ENCODE data around the gene CAPZA2. TPM values are rescaled to one million over a fixed set of nuclear protein-coding genes. Genes with fewer than 3 reads are reported as not detected.
A peak's percentile ranks its signal among the peaks of the same experiment; 100 is the strongest.

CAPZA2 gene
- total RNA-seq, 1 donor from 2014 or later = 80.5 TPM

GRCh38 chr7:116862951-116863670 lies 724 bp downstream of the CAPZA2 start:
- H3K4me3 ChIP-seq = peak overlapping the region; percentile 81 to 95
- H3K4me1 ChIP-seq = peaks cover 0 to 16% of the 10 kb centered on the region in 2 donors
- no peaks in the 10 kb centered on the region for H3K9me3 ChIP-seq
- no peak for DNase-seq (ENCODE audit: low spot score in 2 of 2)
- no peaks in the 10 kb centered on the region for H3K36me3 ChIP-seq
- H3K27me3 ChIP-seq = no peaks in the 10 kb centered on the region
- peak overlapping the region; percentile 98 to 99 for H3K27ac ChIP-seq
- peak in 1 of 3 experiments; percentile 16 for TF ChIP-seq CTCF (IDR thresholded peaks at IDR 0.05)
- intact Hi-C loops (cut with DNase I) = loop anchor here (1.0 to 5.0 kb wide), 6 partner anchors 18 to 631 kb away; partner anchors contain the start of gene MET

- H3K9me3 ChIP-seq = no peaks in the 10 kb centered on the region
- intact Hi-C loops (cut with DNase I) = loop anchor here (2.0 to 5.0 kb wide), 5 partner anchors 19 to 632 kb away; partner anchors contain the start of gene MET
- no peaks in the 10 kb centered on the region for H3K27me3 ChIP-seq
Observed at GRCh38 chr7:116863936-116864500, 1.6 kb downstream of the CAPZA2 start.

GRCh38 chr7:116871061-116871700 lies 8.8 kb downstream of the CAPZA2 start:
- no peak overlapping the region for H3K4me3 ChIP-seq
- no peak for TF ChIP-seq CTCF (IDR thresholded peaks at IDR 0.05)
- H3K27me3 ChIP-seq = no peaks in the 10 kb centered on the region
- no peak for DNase-seq (ENCODE audit: low spot score in 2 of 2)
- H3K36me3 ChIP-seq = no peaks in the 10 kb centered on the region
- intact Hi-C loops (cut with DNase I) = no loop called here
- peaks cover 0 to 53% of the 10 kb centered on the region in 2 donors for H3K4me1 ChIP-seq
- peak overlapping the region in 1 of 2 donors; percentile 20 for H3K27ac ChIP-seq
- H3K9me3 ChIP-seq = no peaks in the 10 kb centered on the region

More at GRCh38 chr7:116863936-116864500, 1.6 kb downstream of the CAPZA2 start:
- Histone ChIP-seq H3K4me3 (peak overlapping the region; percentile 81 to 95), H3K36me3 (no peaks in the 10 kb centered on the region), H3K27ac (peak overlapping the region; percentile 54 to 98), H3K4me1 (peaks cover 0 to 18% of the 10 kb centered on the region in 2 donors)
- TF ChIP-seq CTCF (IDR thresholded peaks at IDR 0.05) = no peak
- no peak for DNase-seq (ENCODE audit: low spot score in 2 of 2)

GRCh38 chr7:116872026-116872425 lies 9.6 kb downstream of the CAPZA2 start:
- Histone ChIP-seq H3K4me1 (peaks cover 1 to 60% of the 10 kb centered on the region in 2 donors), H3K36me3 (no peaks in the 10 kb centered on the region), H3K4me3 (peak overlapping the region in 1 of 2 donors; percentile 4), H3K9me3 (no peaks in the 10 kb centered on the region), H3K27ac (peak overlapping the region in 1 of 2 donors; percentile 8), H3K27me3 (no peaks in the 10 kb centered on the region)
- intact Hi-C loops (cut with DNase I) = no loop called here
- DNase-seq (ENCODE audit: low spot score in 2 of 2) = no peak
- TF ChIP-seq CTCF (IDR thresholded peaks at IDR 0.05) = no peak

GRCh38 chr7:116873619-116874018 lies 11.2 kb downstream of the CAPZA2 start:
- H3K27ac ChIP-seq = no peak overlapping the region
- no peaks in the 10 kb centered on the region for H3K27me3 ChIP-seq
- no peaks in the 10 kb centered on the region for H3K9me3 ChIP-seq
- no peak overlapping the region for H3K4me3 ChIP-seq
- H3K36me3 ChIP-seq = no peaks in the 10 kb centered on the region
- TF ChIP-seq CTCF (IDR thresholded peaks at IDR 0.05) = no peak
- peaks cover 4 to 54% of the 10 kb centered on the region in 2 donors for H3K4me1 ChIP-seq
- DNase-seq (ENCODE audit: low spot score in 2 of 2) = no peak
- intact Hi-C loops (cut with DNase I) = no loop called here

Measured in ascending aorta (tissue), 2 donors.